SK-N-SH (cell line): Measurements from ENCODE around the gene FREY1. TPM values are rescaled to one million over a fixed set of nuclear protein-coding genes. Genes with fewer than 3 reads are reported as not detected.

Experiments used
- CTCF ChIA-PET: fragments of 300-600, 350-600 bp; formaldehyde crosslinking; extraction: SDS; loops from one replicate; lab custom pipeline; 2021; lab: Yijun Ruan, JAX
- POLR2A ChIA-PET: fragments of 350-600 bp; sonication (Branson Sonifier 250); formaldehyde crosslinking; extraction: SDS; loops from one replicate; lab custom pipeline; 2020; ENCODE audit warnings: antibody characterized with exemption, inconsistent platforms; lab: Yijun Ruan, JAX
- DNase-seq: peaks from one replicate; pipeline ENCODE4 v3.0.0; 2012
- H2AFZ ChIP-seq: fragments of 200-600 bp; sonication (generic); 2 replicates; pipeline ENCODE4 v1.8.1; 2016; ENCODE audit warnings: antibody characterized with exemption, mild to moderate bottlenecking, low read depth
- H3F3A ChIP-seq: fragments of 200-600 bp; sonication (generic); replicated peaks from 2 replicates; pipeline ENCODE3; 2016; ENCODE audit warnings: antibody characterized with exemption, mild to moderate bottlenecking; ENCODE audit not compliant: insufficient read depth
- H3K27ac ChIP-seq, 2 experiments: fragments of 200-500 bp in 1 of 2; fragments of 200-600 bp in 1 of 2; sonication (Bioruptor generic) in 1 of 2; sonication (generic), shearing (Covaris generic) in 1 of 2; 2 replicates each; pipeline versions ENCODE4 v1.5.1 to v1.6.1; 2014 to 2016; ENCODE audit warnings: low read depth in 2 of 2, inconsistent platforms in 1 of 2, low read length in 1 of 2, mild to moderate bottlenecking in 1 of 2, mixed read lengths in 1 of 2
- H3K27me3 ChIP-seq: fragments of 200-600 bp; sonication (generic), shearing (Covaris generic); 2 replicates; pipeline ENCODE4 v1.6.1; 2016; ENCODE audit warnings: mixed run types; ENCODE audit not compliant: insufficient read depth
- H3K36me3 ChIP-seq, 2 experiments: fragments of 200-500 bp in 1 of 2; fragments of 200-600 bp in 1 of 2; sonication (Bioruptor generic) in 1 of 2; sonication (generic) in 1 of 2; replicated peaks in 1 of 2; 2 replicates each; pipeline versions ENCODE3 to v1.5.1; 2014 to 2016; ENCODE audit warnings: low read length in 1 of 2, mild to moderate bottlenecking in 1 of 2; ENCODE audit not compliant: insufficient read depth in 2 of 2, control insufficient read depth in 1 of 2
- H3K4me1 ChIP-seq, 2 experiments: fragments of 200-500 bp in 1 of 2; fragments of 200-600 bp in 1 of 2; sonication (Bioruptor generic) in 1 of 2; sonication (generic), shearing (Covaris generic) in 1 of 2; 2 replicates each; pipeline versions ENCODE4 v1.5.1 to v1.6.1; 2014 to 2016; ENCODE audit warnings: low read depth in 1 of 2, low read length in 1 of 2, mixed run types in 1 of 2; ENCODE audit not compliant: insufficient read depth in 2 of 2, control insufficient read depth in 1 of 2
- H3K4me2 ChIP-seq: fragments of 200-600 bp; sonication (generic), shearing (Covaris generic); 2 replicates; pipeline ENCODE4 v1.6.1; 2017; ENCODE audit warnings: mixed run types
- H3K4me3 ChIP-seq, 2 experiments: fragments of 200-500 bp in 1 of 2; fragments of 200-600 bp in 1 of 2; sonication (Bioruptor generic) in 1 of 2; sonication (generic), shearing (Covaris generic) in 1 of 2; 2 replicates each; pipeline versions ENCODE4 v1.5.1 to v1.8.1; 2014 to 2016; ENCODE audit warnings: low read depth in 2 of 2, inconsistent platforms in 1 of 2, low read length in 1 of 2, mild to moderate bottlenecking in 1 of 2, mixed read lengths in 1 of 2, moderate library complexity in 1 of 2
- H3K79me2 ChIP-seq: fragments of 200-600 bp; sonication (generic); 2 replicates; pipeline ENCODE4 v1.8.1; 2017; ENCODE audit warnings: mild to moderate bottlenecking; ENCODE audit not compliant: insufficient read depth
- H3K9ac ChIP-seq: fragments of 200-600 bp; sonication (generic); 2 replicates; pipeline ENCODE4 v1.6.1; 2017; ENCODE audit warnings: mixed run types
- H3K9me2 ChIP-seq: fragments of 200-600 bp; sonication (generic); 2 replicates; pipeline ENCODE4 v1.6.1; 2017; ENCODE audit warnings: mixed run types
- H3K9me3 ChIP-seq: fragments of 200-600 bp; sonication (generic); 2 replicates; pipeline ENCODE4 v1.6.1; 2017; ENCODE audit warnings: mixed run types, mild to moderate bottlenecking, moderate library complexity
- H4K20me1 ChIP-seq: fragments of 200-600 bp; sonication (generic); 2 replicates; pipeline ENCODE4 v1.6.1; 2017; ENCODE audit warnings: mild to moderate bottlenecking, mixed run types; ENCODE audit not compliant: insufficient read depth
- CTCF ChIP-seq: fragments of 200-600 bp; sonication (generic); IDR thresholded peaks from 2 replicates; pipeline ENCODE4 v1.6.1; 2017; ENCODE audit warnings: antibody characterized with exemption, mild to moderate bottlenecking, moderate library complexity
- ELF1 ChIP-seq: IDR thresholded peaks from 2 replicates; pipeline ENCODE4 v1.4.0; 2012
- EP300 ChIP-seq, 2 experiments: IDR thresholded peaks; 2 replicates each; pipeline versions ENCODE4 v1.4.0 to v1.6.1; 2012; ENCODE audit warnings: borderline replicate concordance in 1 of 2, low read depth in 1 of 2, low read length in 1 of 2
- FOSL2 ChIP-seq: IDR thresholded peaks from 2 replicates; pipeline ENCODE4 v1.4.0; 2012; ENCODE audit warnings: low read depth, mild to moderate bottlenecking, moderate library complexity, borderline replicate concordance
- GABPA ChIP-seq: IDR thresholded peaks from 2 replicates; pipeline ENCODE4 v1.4.0; 2012; ENCODE audit warnings: low read depth, mild to moderate bottlenecking
- IRF3 ChIP-seq: fragments of 150-350 bp; IDR thresholded peaks from 2 replicates; pipeline ENCODE4 v1.6.1; 2016; ENCODE audit warnings: mild to moderate bottlenecking, low read depth, low read length
- JUND ChIP-seq: IDR thresholded peaks from 2 replicates; pipeline ENCODE4 v1.4.0; 2012
- MXI1 ChIP-seq: IDR thresholded peaks from 2 replicates; pipeline ENCODE4 v1.6.1; 2012; ENCODE audit warnings: mild to moderate bottlenecking, low read depth, low read length, improper control_type of control experiment
- NFIC ChIP-seq: IDR thresholded peaks from 2 replicates; pipeline ENCODE4 v1.4.0; 2012; ENCODE audit warnings: borderline replicate concordance
- NRF1 ChIP-seq: IDR thresholded peaks from 2 replicates; pipeline ENCODE4 v1.6.1; 2012; ENCODE audit warnings: low read depth, mild to moderate bottlenecking, low read length
- RAD21 ChIP-seq: IDR thresholded peaks from 2 replicates; pipeline ENCODE4 v1.6.1; 2012; ENCODE audit warnings: mild to moderate bottlenecking, low read length
- RXRA ChIP-seq: IDR thresholded peaks from 2 replicates; pipeline ENCODE4 v1.4.0; 2012; ENCODE audit warnings: low read depth, mild to moderate bottlenecking, borderline replicate concordance
- SMC3 ChIP-seq: IDR thresholded peaks from 2 replicates; pipeline ENCODE4 v1.6.1; 2012; ENCODE audit warnings: low read depth, low read length, improper control_type of control experiment
- TAF1 ChIP-seq: IDR thresholded peaks from 2 replicates; pipeline ENCODE4 v1.6.1; 2012; ENCODE audit warnings: low read depth, mild to moderate bottlenecking, low read length, moderate library complexity, borderline replicate concordance
- TEAD4 ChIP-seq: IDR thresholded peaks from 2 replicates; pipeline ENCODE4 v1.4.0; 2012; ENCODE audit warnings: mild to moderate bottlenecking, borderline replicate concordance; ENCODE audit not compliant: insufficient read depth
- USF1 ChIP-seq: IDR thresholded peaks from 2 replicates; pipeline ENCODE4 v1.4.0; 2012; ENCODE audit warnings: low read depth, borderline replicate concordance
- YY1 ChIP-seq: IDR thresholded peaks from 2 replicates; pipeline ENCODE4 v1.4.0; 2012; ENCODE audit warnings: low read depth, mild to moderate bottlenecking
- ZBTB33 ChIP-seq: IDR thresholded peaks from 2 replicates; pipeline ENCODE4 v1.4.0; 2012; ENCODE audit warnings: low read depth, borderline replicate concordance
- WGBS: methylation state at CpG from one replicate; pipeline ENCODE4 v1.1.6; 2017; ENCODE audit warnings: low lambda C conversion rate; 5-methylcytosine and 5-hydroxymethylcytosine counted together
- polyA plus RNA-seq, 3 experiments: library from polyadenylated mRNA; depleted of rRNA; stranded (reverse); fragments of >200 nt; gene quantifications; 2 replicates each; pipeline ENCODE4 v1.2.3, GENCODE V29; 2012

FREY1 gene
- polyA plus RNA-seq, 1 of the 3 experiments (the other 2 are of a cell fraction), result 0.30 TPM

- CTCF ChIA-PET, result interaction anchor here (1.0 to 6.2 kb wide), 5 partner anchors 11 to 135 kb away, joined by 3 to 118 read pairs (median 35); no protein-coding TSS in a partner anchor
- Histone ChIP-seq H3K79me2 (no peaks in the 10 kb centered on the region), H3K4me1 (peaks cover 9 to 17% of the 10 kb centered on the region in 2 experiments; a peak in 3 of 4 replicates), H3K9me3 (no peaks in the 10 kb centered on the region), H3K9me2 (no peaks in the 10 kb centered on the region), H3K4me3 (no peak overlapping the region), H3K36me3 (peaks cover 12 to 42% of the 10 kb centered on the region in 2 experiments), H3K4me2 (no peak overlapping the region), H3F3A (peaks cover 23% of the 10 kb centered on the region), H4K20me1 (no peaks in the 10 kb centered on the region), H3K9ac (no peak overlapping the region), H3K27ac (no peak overlapping the region), H3K27me3 (no peaks in the 10 kb centered on the region), H2AFZ (no peak overlapping the region)
- POLR2A ChIA-PET, result no interaction called here
- 91% methylated on average over 4 of the region's 4 CpGs for WGBS
- no peak for TF ChIP-seq RAD21
- no peak for TF ChIP-seq TEAD4
- no peak for TF ChIP-seq TAF1
- no peak for TF ChIP-seq GABPA
- TF ChIP-seq YY1, result no peak
- TF ChIP-seq EP300 (IDR thresholded peaks at IDR 0.05; ENCODE audit: borderline replicate concordance in 1 of 2, low read depth in 1 of 2, low read length in 1 of 2), result no peak
- TF ChIP-seq FOSL2, result no peak
- TF ChIP-seq ELF1, result no peak
- TF ChIP-seq MXI1, result no peak
- no peak for TF ChIP-seq ZBTB33
- no peak for TF ChIP-seq JUND
- TF ChIP-seq USF1, result no peak
- no peak for TF ChIP-seq RXRA
- TF ChIP-seq NRF1, result no peak
- no peak for TF ChIP-seq NFIC
- no peak for TF ChIP-seq IRF3
- TF ChIP-seq SMC3, result no peak
- TF ChIP-seq CTCF, result no peak
- no peak for DNase-seq
These were observed 36.4 kb downstream of the FREY1 start for GRCh38 chr11:45870706-45871105.
